Superior temporal gyrus (tissue), 1 donor: ENCODE data around the gene TGM1.

Source experiments
- DNase-seq: peaks from one replicate; pipeline ENCODE4 v3.0.0-alpha.2; 2016; ENCODE audit errors: extremely low spot score

The TGM1 gene

GRCh38 chr14:24292118-24292807 lies 29.3 kb upstream of the TGM1 start:
- no peak for DNase-seq

GRCh38 chr14:24291446-24292117 lies 28.6 kb upstream of the TGM1 start:
- DNase-seq: no peak

DNA sequence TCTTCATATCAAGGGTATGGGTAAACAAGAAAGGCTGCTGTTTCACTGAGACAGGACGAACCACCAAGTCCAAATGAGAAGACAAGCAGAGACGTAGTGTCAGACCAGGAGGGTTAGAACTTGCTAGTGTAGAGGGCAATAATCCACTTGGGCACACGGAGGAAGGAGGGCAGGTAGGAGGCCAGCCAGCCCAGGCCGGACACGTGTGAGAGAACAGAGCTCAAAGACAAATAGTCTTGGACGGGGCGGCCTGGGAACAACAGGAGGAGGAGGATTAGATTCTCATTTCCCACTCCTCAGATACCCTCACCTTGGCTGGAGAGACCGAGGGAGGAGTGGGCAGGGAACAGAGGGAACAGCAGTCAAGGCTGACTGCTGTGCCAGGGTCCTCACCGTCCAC lies 27.8 kb upstream of the TGM1 start:
- no peak for DNase-seq

- DNase-seq: no peak
Observed at GRCh38 chr14:24289649-24290280, 26.8 kb upstream of the TGM1 start.

DNA sequence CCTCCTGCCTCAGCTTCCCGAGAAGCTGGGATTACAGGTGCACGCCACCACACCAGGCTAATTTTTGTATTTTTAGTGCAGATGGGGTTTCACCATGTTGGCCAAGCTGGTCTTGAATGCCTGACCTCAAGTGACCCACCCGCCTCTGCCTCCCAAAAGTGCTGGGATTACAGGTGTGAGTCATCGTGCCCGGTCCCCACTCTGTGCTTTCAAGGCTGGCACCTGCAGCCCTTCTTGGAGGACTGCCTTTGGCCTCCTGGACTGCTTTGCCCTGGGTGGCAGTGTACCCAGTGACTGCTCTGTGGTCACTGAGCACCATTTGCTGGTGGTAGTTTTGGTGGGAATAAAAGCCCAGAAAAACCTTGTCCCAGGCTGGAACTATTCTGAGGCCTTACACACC lies 24.0 kb upstream of the TGM1 start:
- DNase-seq: no peak

- no peak for DNase-seq
Observed at GRCh38 chr14:24285351-24285750, 22.4 kb upstream of the TGM1 start.

DNA sequence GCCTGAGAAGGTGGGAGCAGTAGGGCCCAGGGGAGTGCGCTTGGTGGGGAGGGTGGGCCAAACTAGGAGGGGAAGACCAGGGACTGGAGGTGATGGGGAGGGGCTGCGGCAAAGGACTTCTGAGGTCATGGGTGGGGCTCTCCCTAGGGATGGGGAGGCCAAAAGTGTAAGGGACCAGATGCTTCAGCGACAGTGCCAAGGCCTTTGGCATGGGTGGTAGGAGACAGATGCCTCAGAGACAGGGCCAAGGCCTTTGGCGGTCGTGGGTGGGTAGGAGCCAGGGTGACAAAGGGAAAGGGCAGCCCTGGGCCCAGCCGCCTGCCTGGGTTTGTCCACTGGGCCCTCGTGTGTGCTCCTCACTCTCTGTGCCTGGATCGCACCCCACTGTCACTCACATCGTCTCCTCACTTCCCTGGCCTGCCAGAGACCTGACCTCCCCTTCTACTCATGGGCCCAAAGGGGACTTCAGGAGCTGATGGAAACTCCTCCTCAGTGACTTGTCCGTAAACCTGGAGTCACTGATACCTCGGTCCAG lies 21.6 kb upstream of the TGM1 start:
- DNase-seq: no peak

- DNase-seq: no peak
Observed at GRCh38 chr14:24283796-24284460, 21.0 kb upstream of the TGM1 start.

- no peak for DNase-seq
Observed at GRCh38 chr14:24282736-24283135, 19.8 kb upstream of the TGM1 start.

DNA sequence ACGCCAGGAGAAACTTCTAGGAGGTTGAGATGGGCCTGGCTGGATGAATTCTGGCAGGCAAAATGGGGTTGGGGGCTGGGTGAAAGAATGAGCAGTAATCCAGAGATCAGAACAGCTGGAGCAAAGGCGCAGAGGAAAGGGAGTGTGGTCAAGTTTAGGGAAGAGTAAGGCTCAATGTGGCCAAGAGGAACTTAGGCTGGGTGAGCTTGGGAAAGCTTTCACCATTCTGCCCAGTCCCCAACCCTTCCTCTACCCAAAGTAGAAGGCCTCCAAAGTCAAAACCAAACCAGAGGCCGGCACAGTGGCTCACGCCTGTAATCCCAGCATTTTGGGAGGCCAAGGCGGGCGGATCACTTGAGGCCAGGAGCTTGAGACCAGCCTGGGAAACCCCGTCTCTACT lies 18.7 kb upstream of the TGM1 start:
- no peak for DNase-seq

DNA sequence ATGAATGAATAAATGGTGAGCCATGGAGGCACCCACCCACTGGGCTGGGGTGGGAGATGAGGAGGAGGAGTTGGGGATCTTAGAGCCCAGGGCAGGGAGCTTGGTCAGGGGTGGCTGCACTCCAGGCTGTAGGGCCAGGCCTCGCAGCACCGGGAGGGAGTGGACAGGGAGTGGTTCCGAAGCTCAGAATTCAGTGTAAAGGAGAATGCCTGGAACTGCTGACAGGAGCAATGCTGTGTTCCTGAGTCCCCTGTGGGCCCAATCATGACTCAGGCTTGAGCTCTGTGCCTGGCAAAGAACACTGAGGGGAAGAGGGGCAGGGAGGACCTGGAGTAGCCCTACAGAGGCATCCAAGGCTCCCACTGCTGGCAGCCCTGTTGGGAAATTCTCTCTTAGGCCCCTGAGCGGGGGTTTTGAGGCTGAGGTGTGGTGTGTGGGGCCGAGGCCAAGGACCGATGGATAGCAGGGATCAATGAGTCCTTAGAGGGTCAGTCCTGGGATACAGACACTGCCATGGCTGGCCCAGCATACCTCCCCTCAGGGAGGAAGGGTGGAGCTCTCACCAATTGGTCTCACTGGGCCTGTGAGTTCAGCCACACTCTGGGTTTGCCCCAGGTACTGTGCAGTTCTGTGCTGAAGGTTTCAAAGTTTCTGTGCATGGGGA lies 18.0 kb upstream of the TGM1 start:
- no peak for DNase-seq

GRCh38 chr14:24279301-24280186 lies 16.6 kb upstream of the TGM1 start:
- peak; percentile 69 for DNase-seq

GRCh38 chr14:24278424-24278823 lies 15.4 kb upstream of the TGM1 start:
- DNase-seq: no peak

GRCh38 chr14:24277606-24278321 lies 14.8 kb upstream of the TGM1 start:
- DNase-seq: no peak

DNA sequence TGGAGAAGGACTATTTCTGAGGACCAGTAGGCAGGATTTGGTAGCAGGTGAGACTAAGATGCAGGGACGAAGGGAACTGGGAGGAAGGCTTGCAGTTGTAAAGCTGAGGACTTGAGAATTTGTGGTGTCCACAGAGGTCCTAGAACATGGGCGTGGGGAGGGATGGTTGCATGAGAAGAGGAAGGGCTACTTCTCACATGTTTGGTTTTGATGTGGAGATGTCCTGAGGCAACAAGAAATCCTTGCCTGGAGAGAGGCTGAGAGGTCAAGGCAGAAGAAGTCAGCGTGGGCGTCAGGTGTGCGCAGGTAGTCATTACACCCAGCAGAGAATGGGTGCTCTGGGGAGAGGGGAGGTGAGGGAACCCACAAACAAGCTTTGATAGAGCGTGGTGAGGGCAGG lies 14.1 kb upstream of the TGM1 start:
- DNase-seq: no peak

GRCh38 chr14:24274101-24274543 lies 11.1 kb upstream of the TGM1 start:
- peak; percentile 27 for DNase-seq

- DNase-seq: no peak
Observed at GRCh38 chr14:24273422-24273998, 10.5 kb upstream of the TGM1 start.

DNA sequence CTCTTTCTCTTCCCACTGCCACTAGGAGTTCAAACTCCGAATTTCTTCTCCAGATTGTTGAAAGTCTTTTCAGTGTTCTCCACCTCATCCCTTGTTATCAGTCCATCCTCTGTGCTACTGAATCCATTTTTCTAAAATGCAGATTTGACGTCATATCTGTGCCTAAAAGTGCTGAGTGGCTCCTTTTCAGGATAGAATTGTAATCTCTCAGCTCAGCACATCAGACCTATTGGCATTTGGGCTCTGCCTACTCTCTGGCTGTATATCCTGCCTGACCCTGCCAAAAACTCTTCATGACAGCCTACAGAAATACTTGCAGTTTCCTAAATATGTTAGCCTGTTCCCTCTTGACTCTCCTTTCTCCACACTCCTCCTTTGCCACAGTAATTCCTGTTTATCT lies 9.5 kb upstream of the TGM1 start:
- no peak for DNase-seq

DNA sequence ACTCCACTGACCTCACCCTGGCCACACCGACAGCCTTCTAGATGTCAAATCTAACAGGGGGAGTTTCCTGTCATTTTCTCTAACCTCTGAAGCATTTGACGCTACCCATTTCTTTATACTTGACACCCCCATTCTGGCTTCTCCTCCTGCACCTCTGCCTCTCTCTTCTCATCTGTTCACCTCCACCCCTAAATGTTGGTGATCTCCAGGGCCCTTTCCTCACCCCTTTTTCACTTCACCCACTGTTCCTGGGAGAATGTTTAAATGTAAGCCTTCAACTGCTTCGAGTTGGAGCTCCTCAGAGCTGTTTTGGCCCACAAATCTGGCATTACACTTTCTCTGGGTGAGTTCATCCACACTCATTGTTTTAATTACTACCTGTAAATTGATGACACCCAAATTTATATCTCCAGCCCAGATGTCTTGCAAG lies 8.9 kb upstream of the TGM1 start:
- DNase-seq: no peak
